Activated T-helper 1 cell treated with anti-CD3 and anti-CD28 coated beads, Interleukin-2, amount 50 U/mL, for 16 hours (primary cell): Measurements from ENCODE around the gene FCN1.

ENCODE experiments used
- DNase-seq, 2 donors: peaks; one replicate each; pipeline ENCODE4 v3.0.0-alpha.2; 2020; ENCODE audit warnings: low read depth in 1 of 2, low spot score in 1 of 2

The FCN1 gene

DNA sequence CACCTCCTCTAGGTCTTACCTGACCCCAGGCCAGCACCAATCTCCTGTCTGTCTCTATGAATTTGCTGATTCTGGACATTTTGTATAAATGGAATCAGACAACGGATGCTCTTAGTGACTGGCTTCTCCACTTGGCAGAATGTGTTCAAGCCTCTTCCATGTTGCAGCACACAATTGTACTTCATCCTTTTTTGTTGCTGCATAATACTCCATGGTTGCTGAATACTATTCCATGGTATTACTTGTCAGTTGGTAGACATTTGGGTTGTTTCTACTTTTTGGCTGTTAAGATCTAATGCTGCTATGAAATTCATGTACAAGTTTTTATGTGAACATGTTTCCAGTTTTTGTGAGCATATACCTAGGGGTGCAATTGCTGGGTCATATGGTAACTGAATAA lies 34.3 kb upstream of the FCN1 start:
- DNase-seq, result no peak

DNA sequence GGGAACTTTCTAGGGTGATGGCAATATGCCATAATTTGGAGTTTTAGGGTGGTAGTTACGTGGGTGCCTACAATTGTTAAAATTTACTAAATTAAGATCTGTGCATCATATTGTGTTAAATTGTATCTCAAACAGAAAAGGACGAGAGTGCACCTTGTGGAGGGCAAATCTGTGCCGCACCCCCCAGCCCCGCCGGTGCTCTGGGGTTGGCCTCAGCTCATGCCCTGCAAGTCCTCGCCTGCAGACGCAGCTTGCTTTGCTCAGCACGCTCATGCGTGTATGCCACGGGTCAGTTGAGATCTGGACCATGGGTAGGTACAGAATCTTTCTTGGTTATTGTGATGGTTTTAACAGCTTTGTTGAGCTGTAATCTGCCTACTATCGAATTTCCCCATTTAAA lies 33.7 kb upstream of the FCN1 start:
- no peak for DNase-seq

DNA sequence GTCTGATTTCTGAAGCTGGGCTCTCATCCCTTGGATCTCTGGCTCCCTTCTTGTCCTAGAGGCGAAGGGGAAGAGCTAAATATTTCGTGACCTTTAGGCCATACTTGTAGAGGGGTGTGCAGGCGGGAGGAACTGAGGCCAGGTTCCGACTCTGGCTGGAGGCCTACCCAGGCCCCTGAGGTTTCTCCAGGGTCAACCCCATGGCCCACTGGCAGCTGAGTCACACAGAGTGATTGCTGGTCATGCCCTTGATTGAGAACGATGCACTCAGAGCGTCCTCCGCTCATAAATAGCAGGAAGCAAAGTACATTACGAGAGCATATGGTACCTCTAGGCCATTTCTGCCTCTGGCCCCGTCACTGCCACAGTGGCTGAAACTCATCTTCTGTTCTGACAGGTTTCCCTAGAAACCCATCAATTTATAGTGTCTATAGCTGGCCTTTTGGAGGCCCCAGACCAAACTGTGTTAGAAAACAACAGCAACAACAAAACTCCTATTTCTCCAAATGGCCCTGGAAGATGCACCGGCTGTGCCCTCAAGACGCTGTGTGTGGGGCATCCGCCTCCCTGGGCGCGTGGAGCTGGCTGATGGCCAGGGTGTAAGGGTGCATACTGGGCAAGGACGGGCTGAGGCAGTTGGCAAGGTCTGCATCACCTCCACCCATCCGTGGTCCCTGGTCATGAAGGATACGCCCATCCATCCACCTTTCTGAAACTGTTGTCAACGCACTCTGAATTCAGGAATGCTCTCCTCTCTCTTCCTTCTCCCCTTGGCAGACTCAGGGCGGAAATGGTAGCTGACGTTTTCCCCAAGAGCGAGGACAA lies 32.9 kb upstream of the FCN1 start:
- no peak for DNase-seq

DNA sequence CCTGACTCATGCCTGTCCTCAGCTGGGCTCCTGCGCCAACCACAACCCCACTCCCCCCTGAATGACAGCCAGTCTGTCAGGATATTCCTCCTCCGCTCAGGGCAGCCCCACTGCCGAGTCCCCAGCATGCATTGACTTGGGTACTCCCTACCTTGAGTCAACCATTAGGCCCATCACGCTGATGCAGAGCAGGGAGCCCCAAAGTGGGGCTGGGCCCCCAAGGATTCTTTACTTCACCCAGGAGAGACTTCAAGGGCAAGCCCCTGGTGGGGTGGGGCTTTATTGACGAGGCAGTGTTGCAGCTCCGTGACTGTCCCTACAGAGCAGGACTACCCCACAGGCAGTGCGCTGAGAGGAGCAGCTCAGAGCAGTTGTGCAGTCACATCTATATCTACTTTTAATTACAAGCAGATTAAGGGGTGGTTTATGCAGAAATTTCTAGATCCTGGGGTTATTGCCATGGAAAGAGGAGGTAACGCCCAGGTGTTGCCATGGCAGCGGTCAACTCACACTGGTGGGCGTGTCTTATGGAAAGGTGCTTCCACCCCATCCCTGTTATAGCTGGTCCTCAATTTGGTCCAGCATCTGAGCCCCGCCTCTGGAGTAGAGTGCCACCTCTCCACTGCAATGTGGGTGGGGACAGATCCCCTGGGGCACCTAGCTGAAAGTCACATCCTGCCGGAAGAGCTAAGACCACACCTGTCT lies 32.1 kb upstream of the FCN1 start:
- DNase-seq, result no peak

DNA sequence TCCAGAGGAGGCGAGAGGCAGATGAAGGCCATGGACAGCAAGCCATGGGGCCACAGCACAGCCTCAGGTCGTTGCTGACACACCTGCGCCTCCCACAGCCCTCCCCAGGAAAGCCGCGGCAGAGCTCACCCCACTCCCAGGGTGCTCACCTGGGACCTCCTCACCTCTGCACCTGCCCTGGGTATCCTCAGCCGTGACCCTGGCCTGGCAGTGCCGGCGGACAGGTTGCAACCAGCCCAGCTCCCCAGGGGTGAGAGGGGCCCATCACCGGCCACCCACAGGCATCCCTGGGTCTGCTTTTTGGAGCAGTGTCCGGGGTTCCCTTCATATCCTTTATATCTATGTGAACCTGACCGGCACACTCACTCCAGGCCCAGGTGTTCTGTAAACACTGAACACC lies 30.4 kb upstream of the FCN1 start:
- no peak for DNase-seq

DNA sequence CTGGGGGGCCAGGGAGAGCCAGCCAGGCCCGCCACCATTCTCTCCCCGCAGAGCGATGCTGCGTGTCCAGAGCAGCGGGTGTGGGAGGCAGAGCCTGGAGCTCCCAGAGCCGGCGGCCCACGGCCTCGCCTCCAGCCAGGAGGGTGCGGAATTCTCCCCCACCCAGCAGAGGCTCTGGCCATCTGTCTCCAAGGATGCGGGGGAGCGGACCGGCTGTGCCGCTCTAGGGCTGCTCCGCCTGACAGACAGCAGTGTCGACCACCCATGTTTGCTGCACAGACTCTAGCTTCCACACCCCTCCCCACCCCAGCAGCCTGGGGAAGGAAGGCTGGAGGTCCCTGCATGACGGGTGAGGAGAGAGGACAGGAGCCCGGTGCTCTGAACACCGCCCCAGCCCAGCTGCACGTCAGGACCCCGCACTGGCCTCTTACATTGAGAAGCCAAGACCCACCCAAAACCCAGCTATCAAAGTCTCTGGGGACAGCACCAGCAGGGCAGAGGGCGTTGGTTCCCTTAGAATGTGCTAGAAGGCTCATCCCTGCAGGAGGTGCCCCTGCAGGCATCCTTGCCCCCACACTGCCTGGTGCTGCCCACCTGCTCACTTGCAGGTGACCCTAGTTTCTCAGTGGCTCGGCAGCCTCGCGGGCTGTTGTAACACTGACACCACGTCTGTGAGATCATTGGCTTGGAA lies 29.7 kb upstream of the FCN1 start:
- no peak for DNase-seq

DNA sequence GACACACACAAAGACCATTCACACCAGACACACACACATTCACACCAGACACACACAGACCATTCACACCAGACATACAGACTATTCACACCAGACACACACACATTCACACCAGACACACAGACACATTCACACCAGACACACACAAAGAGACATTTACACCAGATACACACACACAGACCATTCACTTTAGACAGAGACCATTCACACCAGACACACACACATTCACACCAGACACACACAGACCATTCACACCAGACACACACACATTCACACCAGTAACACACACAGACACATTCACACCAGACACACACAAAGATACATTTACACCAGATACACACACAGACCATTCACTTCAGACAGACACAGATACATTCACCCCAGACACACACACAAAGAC lies 29.0 kb upstream of the FCN1 start:
- DNase-seq, result no peak

DNA sequence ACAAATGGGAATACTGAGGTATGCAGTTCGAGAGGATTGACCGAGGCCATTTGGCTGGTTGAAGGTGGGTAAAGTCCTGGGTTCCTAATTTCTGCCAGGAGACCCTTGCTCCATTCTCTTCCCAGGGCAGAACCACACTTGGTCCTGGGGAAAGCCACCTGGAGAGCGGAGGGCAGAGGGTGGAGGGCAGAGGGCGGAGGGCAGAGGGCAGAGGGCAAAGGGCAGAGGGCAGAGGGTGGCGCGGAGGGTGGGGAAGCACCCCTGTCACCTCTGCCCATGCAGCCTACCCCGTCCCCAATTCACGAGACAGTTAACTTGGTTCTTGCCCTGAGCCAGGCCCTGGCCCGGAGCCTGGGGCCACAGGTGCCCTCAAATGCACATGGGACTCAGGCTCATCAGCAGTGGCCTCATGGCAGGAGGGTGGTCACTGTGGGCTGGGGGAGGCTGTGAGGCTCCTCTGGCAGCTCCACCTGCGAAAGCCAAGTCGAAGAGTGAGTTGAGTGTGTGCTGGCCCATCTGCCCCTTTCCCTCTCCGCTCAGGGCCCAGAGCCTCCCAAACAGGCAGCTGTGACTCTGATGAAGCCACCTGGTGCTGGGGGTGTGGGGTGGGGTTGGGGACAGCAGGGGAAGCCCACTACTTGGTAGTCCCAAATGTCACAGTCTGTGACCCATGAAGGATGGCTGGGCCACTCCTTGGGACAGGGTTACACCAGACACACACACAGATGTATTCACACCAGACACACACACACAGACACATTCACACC lies 28.0 kb upstream of the FCN1 start:
- DNase-seq, result no peak

DNA sequence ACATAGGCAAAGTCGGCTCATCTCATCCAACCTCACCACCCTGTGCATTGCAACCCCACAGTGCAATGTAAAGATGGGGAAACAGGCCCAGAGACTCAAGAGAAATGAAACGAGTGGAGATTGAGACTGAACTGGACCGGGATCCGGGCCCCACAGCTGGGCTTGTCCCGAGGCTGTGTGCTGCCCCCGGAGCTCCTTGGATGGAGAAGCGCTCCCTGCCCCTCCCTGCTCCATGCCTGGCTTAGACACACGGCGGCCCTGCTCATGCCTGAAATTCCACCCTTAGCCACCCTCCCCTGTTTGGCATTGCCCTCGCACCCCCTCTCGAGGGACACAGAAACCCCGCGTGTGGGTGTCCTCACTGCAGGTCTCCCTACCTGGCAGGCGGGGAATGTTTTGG lies 27.2 kb upstream of the FCN1 start:
- DNase-seq, result no peak

DNA sequence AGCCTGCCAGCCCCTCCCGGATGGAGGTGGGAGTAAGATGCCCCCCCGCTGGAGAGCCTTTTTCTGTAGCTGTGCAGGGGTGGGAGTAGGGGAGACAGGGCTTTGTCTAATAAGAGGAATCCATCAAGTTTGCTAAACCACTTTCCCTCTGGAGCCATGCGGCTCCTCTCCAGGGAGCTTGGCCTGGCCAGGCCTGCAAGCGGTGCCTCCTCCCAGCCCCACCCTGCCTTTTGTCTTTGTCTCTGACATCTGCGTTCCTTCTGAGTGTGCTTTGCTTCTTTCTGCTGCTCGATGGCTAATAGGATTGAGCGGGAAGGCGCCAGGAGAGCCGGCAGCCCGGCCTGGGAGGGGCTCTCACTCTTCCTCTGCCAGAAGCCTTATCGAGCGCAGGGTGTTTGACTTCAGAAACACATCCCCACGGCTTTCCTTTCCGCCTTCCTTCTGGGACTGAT lies 26.7 kb upstream of the FCN1 start:
- no peak for DNase-seq

DNA sequence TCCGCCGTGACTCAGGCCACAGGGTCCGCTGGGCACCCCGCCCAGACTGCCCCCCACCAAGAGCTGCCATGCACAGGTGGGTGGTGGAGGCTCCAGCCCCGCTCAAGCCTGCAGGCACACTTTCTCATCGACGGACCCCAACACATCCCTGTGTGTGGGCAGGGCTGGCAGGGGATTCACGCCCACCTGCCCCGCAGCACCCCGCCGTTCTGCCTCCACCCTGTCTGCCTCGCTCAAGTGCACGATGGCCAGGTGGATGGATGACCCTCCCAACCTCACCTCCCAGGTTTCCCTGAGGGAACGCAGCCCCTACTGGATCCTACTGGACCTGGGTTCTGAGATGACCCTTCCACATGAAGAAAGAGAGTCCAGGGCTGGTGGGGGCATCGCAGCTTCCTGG lies 26.1 kb upstream of the FCN1 start:
- no peak for DNase-seq

DNA sequence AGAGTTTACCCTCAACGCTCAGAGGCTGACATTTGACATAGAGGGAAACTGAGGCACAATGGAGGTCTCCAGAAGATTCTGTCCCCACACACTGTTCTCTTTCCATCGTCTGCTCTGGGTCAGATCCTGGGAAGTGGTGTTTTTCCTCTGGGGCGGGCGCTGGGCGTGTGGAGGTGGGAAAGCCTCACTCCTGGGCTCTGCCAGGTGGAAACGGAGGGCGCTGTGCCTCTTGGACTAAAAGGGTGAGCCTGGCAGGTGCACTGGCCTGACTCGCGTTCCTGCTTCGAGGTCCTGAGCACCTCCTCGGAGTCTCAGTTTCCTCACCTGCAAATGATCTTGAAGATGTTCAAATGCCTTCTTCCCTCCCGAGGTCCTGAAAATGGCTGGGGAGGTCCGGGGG lies 25.7 kb upstream of the FCN1 start:
- DNase-seq, result no peak

DNA sequence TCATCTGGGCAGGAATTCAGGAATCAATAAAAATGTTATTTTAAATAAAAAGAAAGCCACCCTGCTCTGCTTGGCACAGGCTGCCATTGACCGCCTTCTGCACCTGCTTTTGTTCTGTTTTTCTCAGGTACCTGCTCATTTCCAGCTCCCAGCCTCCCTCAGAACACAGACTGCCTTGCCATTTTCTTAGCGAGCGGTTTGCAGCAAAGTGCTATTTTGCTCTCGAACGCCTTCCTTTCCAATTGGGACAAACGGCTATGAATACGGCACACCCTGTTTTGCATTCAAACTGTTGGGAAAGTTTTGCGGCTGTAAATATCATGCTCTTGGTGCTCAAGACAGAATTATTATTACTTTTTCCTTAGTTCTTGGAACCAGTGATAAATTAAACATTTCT lies 25.1 kb upstream of the FCN1 start:
- no peak for DNase-seq

DNA sequence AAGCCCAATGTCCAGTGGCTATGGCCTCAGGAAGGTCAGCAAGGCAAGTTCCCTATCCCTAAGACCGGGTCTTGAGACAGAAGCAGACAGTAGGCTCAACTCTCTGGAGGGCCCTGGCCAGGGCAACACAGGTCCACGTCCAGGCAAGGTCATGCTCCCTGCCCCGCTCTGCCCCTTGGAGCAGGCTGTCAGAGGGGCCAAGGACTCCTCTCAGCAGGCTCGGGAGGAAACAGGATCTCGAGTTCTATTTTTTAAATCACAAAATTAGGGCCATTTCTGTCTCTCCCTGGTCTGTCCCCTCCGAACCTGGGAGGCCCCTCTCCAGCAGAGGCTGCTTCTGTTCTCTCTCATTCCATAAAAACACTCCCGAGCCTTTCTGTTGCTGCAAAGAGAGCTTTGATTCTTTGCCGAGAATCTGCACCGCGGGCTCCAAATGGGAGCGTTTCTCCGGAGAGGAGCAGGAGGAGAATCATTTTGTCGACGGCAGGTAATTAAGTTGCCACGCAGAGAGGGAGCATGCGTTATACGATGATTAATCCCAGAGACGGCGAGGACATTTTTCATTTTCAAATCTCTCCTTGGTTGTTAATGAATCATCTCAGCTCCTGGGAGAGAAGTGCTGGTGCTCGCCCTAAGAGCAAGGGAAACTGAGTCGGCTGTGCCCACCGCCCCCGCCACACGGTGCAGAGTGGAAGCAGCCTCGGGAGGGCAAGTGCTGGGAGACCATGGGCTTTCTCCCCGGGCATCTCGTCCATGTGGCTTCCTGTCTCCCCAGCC lies 24.5 kb upstream of the FCN1 start:
- DNase-seq, result no peak

DNA sequence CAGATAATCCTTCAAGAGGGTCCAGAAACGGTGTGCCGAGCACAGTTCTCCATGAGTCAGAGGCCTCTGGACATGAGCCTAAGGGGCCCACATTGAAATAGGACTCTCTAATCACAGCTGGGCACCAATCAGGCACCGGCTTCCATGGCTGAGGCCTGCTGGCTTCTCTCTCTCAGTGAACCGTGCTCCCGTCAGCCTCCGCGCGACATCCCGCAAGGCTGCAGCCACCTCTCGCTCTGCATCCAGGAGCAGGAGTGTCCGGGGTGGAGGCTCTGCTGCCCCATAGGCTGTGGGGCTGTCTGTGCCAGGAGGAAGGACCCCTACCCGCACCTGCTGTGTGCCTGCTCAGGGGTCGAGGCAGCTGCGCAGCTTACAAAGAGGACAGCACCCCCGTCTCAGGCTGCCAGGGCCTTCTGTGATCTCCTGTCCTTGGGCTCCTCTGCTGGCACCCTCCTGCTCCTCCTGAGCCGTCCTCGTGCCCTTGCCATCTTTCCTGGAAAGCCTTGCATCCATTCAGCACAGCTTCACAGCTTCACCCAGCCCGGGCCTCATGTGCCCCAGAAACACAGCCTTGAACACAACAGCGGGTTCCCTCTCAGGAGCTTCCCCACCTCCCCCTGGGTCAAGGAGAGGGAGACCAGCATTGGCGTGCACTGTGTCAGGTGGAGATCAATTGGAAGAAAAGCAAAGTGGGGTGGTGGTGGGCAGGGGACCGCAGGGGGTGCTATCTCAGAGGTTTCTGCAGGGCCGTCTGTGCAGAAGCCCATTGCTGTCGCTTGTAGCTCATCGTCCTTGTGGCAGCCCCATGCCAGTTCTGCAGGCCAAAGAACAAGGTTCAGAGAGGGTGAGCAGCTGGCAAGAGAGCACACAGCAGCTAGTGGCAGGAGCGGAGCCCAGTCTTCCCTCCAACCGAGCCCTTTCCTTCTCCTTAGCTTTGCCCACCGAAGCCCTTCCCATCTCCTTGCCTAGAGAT lies 22.8 kb upstream of the FCN1 start:
- no peak for DNase-seq

DNA sequence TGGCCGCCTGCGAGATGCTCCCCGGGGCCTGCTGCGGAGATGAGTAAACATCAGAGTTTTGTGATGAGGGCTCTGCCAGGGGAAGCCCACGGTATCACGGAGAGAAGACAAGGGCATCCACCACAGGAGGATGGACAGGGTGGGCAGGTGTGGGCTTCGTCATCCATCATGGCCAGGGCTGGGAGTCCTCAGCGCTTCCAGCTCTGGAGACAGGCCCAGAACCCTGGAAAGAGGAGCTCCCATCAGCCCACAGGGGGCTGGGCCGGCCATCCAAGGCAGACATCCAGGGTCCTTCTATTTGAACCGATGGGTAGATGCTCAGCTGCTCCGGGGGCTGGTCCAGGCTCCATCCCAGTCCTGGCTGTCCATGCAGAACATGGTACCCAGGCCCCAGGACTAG lies 22.1 kb upstream of the FCN1 start:
- DNase-seq, result no peak

DNA sequence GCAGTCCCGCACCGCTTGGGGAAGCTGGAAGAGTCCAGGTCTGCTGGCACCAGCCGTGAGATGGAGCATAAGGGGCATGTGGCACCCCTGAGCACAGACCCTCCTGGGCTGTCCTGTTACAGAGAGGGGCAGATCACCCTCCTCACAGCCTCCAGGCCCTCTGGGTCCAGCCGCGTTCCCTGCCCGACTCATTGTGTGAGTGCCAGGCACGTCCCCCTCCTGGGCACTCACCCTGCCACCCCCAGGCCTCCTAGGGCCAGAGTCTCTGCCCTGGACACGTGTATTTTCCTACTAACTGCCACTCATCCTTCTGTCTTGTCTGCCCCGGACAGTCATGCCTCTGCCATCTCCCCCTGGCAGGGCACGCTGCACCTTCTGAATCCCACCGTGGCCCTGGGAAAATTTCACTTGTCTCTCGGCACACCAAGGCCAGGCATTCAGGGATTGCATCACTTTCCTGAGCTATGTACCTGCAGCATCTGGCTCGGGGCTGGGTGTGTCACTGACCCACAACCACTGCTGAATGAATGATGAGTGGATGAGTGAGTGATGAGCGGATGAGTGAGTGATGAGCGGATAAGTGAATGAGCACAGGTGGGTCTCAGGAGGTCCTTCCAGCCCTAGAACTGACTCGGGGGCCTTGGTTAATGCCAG lies 21.5 kb upstream of the FCN1 start:
- no peak for DNase-seq

DNA sequence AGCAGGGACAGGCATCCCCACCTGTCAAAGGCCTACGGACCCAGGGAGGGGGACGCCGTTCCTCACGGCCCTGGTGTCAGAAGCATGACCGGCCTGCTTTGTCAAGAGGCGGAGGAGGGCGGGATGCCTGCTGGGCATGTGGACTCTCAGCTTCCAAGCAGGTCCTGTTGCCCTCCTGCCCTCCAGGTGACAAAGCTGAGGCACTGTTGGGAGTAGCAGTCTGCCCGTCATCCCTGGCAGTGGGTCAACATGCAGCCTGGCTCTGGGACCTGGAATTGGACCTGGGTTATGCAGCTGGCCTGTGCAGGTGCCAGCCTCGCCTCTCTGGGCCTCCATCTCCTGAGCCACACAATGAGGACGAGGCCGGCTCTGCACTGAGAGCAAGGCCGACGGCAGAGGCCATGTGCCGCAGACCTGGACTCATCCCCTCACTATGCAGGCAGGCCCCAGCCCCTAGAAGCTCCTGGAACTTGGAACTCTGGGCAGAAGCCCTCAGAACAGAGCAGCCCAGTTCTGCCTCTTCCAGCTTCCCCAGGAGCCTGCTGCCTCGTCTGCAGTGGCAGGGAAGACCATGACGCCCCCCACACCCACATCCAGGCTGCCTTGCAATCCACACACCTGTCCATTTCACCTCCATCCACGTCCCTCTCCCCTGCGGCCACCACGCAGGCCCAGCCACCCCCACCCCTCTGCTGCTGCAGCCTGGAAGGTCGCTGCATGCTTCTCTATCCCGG lies 20.8 kb upstream of the FCN1 start:
- DNase-seq, result no peak
